GM20000 (cell line): ENCODE measurements around the gene HDAC4.

Experiments used
- DNase-seq: peaks from one replicate; pipeline ENCODE4 v3.0.0; 2012; ENCODE audit warnings: low spot score
- TF ChIP-seq, protein P1 (sequence below): IDR thresholded peaks from 2 replicates; pipeline ENCODE4 v1.5.1; 2012; ENCODE audit warnings: mild to moderate bottlenecking, control low read depth; ENCODE audit errors: extremely low read depth, missing control alignments

Gene HDAC4

GRCh38 chr2:239211396-239212094, 189.3 kb downstream of the HDAC4 start:
- TF ChIP-seq, protein P1, sequence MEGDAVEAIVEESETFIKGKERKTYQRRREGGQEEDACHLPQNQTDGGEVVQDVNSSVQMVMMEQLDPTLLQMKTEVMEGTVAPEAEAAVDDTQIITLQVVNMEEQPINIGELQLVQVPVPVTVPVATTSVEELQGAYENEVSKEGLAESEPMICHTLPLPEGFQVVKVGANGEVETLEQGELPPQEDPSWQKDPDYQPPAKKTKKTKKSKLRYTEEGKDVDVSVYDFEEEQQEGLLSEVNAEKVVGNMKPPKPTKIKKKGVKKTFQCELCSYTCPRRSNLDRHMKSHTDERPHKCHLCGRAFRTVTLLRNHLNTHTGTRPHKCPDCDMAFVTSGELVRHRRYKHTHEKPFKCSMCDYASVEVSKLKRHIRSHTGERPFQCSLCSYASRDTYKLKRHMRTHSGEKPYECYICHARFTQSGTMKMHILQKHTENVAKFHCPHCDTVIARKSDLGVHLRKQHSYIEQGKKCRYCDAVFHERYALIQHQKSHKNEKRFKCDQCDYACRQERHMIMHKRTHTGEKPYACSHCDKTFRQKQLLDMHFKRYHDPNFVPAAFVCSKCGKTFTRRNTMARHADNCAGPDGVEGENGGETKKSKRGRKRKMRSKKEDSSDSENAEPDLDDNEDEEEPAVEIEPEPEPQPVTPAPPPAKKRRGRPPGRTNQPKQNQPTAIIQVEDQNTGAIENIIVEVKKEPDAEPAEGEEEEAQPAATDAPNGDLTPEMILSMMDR: no peak
- DNase-seq: no peak

DNA sequence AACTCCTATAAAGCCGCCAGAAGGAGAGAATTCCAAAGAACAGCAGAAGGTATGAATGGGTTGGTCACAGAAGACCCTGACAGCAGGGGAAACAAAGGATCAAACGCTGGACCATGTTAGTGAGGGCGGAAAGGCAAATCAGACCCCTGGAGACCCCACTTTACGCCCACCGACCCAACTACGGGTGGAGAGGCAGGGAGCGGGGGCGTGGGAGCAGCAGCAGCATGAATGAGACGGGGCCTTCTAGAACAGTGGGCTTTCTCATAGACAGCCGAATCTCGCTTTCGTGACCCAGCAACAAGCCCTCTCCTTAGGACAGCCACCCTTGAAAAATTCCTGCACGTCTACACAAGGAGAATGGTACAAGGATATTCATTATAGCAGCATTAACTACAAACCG, 191.0 kb downstream of the HDAC4 start:
- TF ChIP-seq, protein P1: no peak
- no peak for DNase-seq

- DNase-seq: no peak
- TF ChIP-seq, protein P1: no peak
These were observed 192.2 kb downstream of the HDAC4 start for GRCh38 chr2:239208465-239209180.

- no peak for DNase-seq
- TF ChIP-seq, protein P1: no peak
These were observed 194.0 kb downstream of the HDAC4 start for GRCh38 chr2:239206851-239207250.

DNA sequence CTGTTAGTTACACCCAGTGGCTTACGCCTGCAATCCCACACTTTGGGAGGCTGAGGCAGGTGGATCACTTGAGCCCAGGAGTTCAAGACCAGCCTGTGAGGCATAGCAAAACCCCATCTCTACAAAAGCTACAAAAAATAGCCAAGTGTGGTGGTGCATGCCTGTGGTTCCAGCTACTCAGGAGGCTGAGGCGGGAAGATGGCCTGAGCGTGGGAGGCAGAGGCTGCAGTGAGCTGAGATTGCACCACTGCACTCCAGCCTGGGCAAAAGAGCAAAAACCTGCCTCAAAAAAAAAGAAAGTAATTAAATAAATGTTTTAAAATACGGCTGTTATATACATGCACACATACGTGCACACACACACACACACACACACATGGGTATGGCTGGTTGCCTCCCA, 194.8 kb downstream of the HDAC4 start:
- TF ChIP-seq, protein P1: no peak
- no peak for DNase-seq

GRCh38 chr2:239204876-239205468, 195.8 kb downstream of the HDAC4 start:
- DNase-seq: no peak
- TF ChIP-seq, protein P1: no peak
